SU-DHL-6 (cell line): ENCODE data around the gene NRN1L.

Experiments used
- CTCF ChIP-seq: fragments of 200-600 bp; sonication (generic); IDR thresholded peaks from one replicate; pipeline ENCODE4 v1.5.1; 2017; ENCODE audit warnings: antibody characterized with exemption, mild to moderate bottlenecking, low read length, moderate library complexity; ENCODE audit not compliant: insufficient read depth, poor library complexity, severe bottlenecking
- EZH2phosphoT487 ChIP-seq: fragments of 200-600 bp; sonication (generic), shearing (Covaris generic); conservative IDR thresholded peaks from 2 replicates; pipeline ENCODE4 v1.6.1; 2018; ENCODE audit warnings: mild to moderate bottlenecking, antibody characterized with exemption, low read length, moderate library complexity, mixed read lengths

DNA sequence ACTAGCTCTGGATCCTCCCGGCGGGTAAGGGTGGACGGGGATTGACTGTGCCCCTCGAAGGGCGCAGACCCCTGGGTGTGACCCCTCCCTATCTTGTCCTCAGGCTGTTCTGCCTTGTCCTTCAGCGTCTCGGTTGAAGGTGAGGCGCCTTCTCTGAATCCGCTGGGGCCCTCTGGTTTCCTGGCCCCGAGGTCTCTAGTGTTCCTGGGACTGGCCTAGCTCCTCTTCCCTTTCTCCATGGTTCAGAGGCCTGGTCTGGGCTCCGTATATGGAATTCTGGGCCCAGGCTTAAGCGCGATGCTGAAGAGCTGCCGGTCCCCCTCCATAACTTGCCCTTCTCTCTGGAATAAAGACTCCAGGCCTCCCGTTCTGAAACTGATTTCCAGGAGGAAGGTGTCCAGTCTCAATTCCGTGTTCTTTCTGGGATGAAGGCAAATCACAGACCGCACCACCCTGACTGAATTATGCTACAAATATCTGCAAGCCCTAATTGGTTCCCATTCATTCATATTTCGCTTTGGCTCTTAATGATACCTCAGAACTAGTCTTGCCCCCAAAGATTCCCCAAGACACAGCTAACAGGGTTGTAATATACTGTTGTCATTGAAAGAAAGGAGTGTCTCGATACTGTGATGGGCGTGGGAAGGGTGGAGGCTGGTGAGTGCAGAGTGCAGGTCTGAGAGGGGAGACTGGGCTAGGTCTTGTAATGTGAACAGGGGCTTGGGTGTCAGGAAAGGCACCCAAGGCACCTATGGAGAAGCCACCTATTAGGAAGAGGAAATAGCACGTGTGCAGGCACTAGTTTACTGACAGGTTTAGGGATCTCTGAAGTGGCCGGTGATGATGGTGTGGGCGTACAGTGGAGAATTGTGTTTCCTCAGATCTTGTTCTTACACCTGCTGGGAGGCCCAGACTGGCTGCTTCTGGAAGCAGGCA lies 11.0 kb upstream of the NRN1L start:
- TF ChIP-seq CTCF: no peak
- no peak for TF ChIP-seq EZH2phosphoT487
